Body of pancreas (tissue), 4 donors: Measurements from ENCODE around the gene FAM169A. TPM values are rescaled to one million over a fixed set of nuclear protein-coding genes. Genes with fewer than 3 reads are reported as not detected.

ENCODE experiments used
- ATAC-seq: fragments of 150-250 bp; one replicate; pipeline ENCODE4 v1.9.1; 2016
- DNase-seq, 4 donors: peaks; one replicate each; pipeline ENCODE4 v3.0.0-alpha.2; 2019
- H3K27ac ChIP-seq, 4 donors: fragments of 200-600 bp; sonication (generic); 1 replicate in 3 of 4; 2 replicates in 1 of 4; pipeline versions ENCODE4 v1.5.1 to v1.6.1; 2016 to 2019; ENCODE audit warnings: mild to moderate bottlenecking in 1 of 4, mixed read lengths in 1 of 4, moderate library complexity in 1 of 4
- H3K27me3 ChIP-seq, 2 donors: fragments of 200-600 bp; sonication (generic); one replicate each; pipeline ENCODE4 v1.6.0; 2016; ENCODE audit warnings: mild to moderate bottlenecking in 1 of 2
- H3K36me3 ChIP-seq, 2 donors: fragments of 200-600 bp; sonication (generic); replicated peaks in 1 of 2; 2 replicates each; pipeline ENCODE4 v1.5.1; 2016; ENCODE audit warnings: low read depth in 2 of 2; ENCODE audit not compliant: insufficient read depth in 1 of 2
- H3K4me1 ChIP-seq: fragments of 200-600 bp; sonication (generic); one replicate; pipeline ENCODE4 v1.6.0; 2016
- H3K4me3 ChIP-seq, 2 donors: fragments of 200-600 bp; sonication (generic); 1 replicate in 1 of 2; 2 replicates in 1 of 2; pipeline ENCODE4 v1.5.1; 2016 to 2019
- H3K9me3 ChIP-seq, 3 donors: fragments of 200-600 bp; sonication (generic); 1 replicate in 2 of 3; 2 replicates in 1 of 3; pipeline ENCODE4 v1.5.1; 2016
- CTCF ChIP-seq, 7 experiments: fragments of 450-650 bp in 4 of 7; fragments of 200-600 bp in 3 of 7; sonication (generic) in 3 of 7; IDR thresholded peaks; one replicate each; pipeline ENCODE4 v1.5.1; 2016 to 2019; ENCODE audit warnings: antibody characterized with exemption in 7 of 7
- POLR2A ChIP-seq, 3 donors: fragments of 450-650 bp; IDR thresholded peaks; one replicate each; pipeline ENCODE4 v1.6.1; 2016; ENCODE audit warnings: antibody characterized with exemption in 3 of 3, mild to moderate bottlenecking in 2 of 3
- WGBS, 2 donors: methylation state at CpG; one replicate each; pipeline ENCODE4 v1.1.5; 2017; 5-methylcytosine and 5-hydroxymethylcytosine counted together
- intact Hi-C: fragments of 100-400 bp; cut with DNase I; formaldehyde crosslinking; loops from one replicate; pipeline ENCODE4 v1.15.1; 2023
- total RNA-seq, 2 donors: library from RNA; depleted of rRNA; stranded (reverse); fragments of >200 nt; gene quantifications; one replicate each; pipeline ENCODE4 v1.1.0, GENCODE V29; 2016

Gene FAM169A
- total RNA-seq, 2 donors from 2014 or later, result 2.0 to 2.9 TPM

- ATAC-seq, result peak; percentile 98
- DNase-seq, result peak; percentile 59 to 75 (median 65)
- 24 to 25% methylated on average over 4 of the region's 4 CpGs for WGBS, 2 donors
- no peaks in the 10 kb centered on the region for H3K9me3 ChIP-seq
- no peak overlapping the region for H3K4me3 ChIP-seq
- H3K36me3 ChIP-seq, result no peaks in the 10 kb centered on the region
- TF ChIP-seq POLR2A (IDR thresholded peaks at IDR 0.05) (no peak), CTCF (IDR thresholded peaks at IDR 0.05) (peak; percentile 26 to 65 (median 54))
- H3K27me3 ChIP-seq, result no peaks in the 10 kb centered on the region
- H3K4me1 ChIP-seq, result no peaks in the 10 kb centered on the region
- intact Hi-C loops, result no loop called here
- no peak overlapping the region for H3K27ac ChIP-seq
Observed at GRCh38 chr5:74903165-74903787, 37.1 kb upstream of the FAM169A start.

- Histone ChIP-seq H3K27ac (no peak overlapping the region), H3K4me3 (no peak overlapping the region), H3K9me3 (no peaks in the 10 kb centered on the region), H3K36me3 (no peaks in the 10 kb centered on the region), H3K27me3 (no peaks in the 10 kb centered on the region), H3K4me1 (no peaks in the 10 kb centered on the region)
- WGBS, 2 donors, result 61 to 63% methylated on average over 1 of the region's 1 CpG
- ATAC-seq (no peak), DNase-seq (no peak)
- intact Hi-C loops, result no loop called here
- TF ChIP-seq CTCF (IDR thresholded peaks at IDR 0.05) (no peak), POLR2A (IDR thresholded peaks at IDR 0.05) (no peak)
Observed at GRCh38 chr5:74897049-74897448, 30.9 kb upstream of the FAM169A start.

- peak overlapping the region; percentile 4 to 47 (median 34) for H3K27ac ChIP-seq
- no peaks in the 10 kb centered on the region for H3K36me3 ChIP-seq
- 47% methylated on average over 5 of the region's 5 CpGs for WGBS, 2 donors
- no peak overlapping the region for H3K4me3 ChIP-seq
- no peaks in the 10 kb centered on the region for H3K27me3 ChIP-seq
- no peaks in the 10 kb centered on the region for H3K4me1 ChIP-seq
- peak; percentile 84 to 94 (median 92) for DNase-seq
- ATAC-seq, result peak; percentile 95
- TF ChIP-seq CTCF (IDR thresholded peaks at IDR 0.05) (peak in 1 of 7 experiments; percentile 6), POLR2A (IDR thresholded peaks at IDR 0.05) (no peak)
- H3K9me3 ChIP-seq, result no peaks in the 10 kb centered on the region
- intact Hi-C loops, result no loop called here
Observed at GRCh38 chr5:74895906-74896305, 29.7 kb upstream of the FAM169A start.

- Histone ChIP-seq H3K27ac (no peak overlapping the region), H3K27me3 (no peaks in the 10 kb centered on the region), H3K36me3 (no peaks in the 10 kb centered on the region), H3K9me3 (no peaks in the 10 kb centered on the region), H3K4me1 (no peaks in the 10 kb centered on the region), H3K4me3 (no peak overlapping the region)
- no peak for DNase-seq
- TF ChIP-seq POLR2A (IDR thresholded peaks at IDR 0.05), result no peak
- TF ChIP-seq CTCF (IDR thresholded peaks at IDR 0.05), result no peak
- intact Hi-C loops, result no loop called here
- WGBS, 2 donors, result 76 to 86% methylated on average over 2 of the region's 2 CpGs
- ATAC-seq, result no peak
Observed at GRCh38 chr5:74894351-74894750, 28.2 kb upstream of the FAM169A start.

- 51 to 66% methylated on average over 2 of the region's 2 CpGs for WGBS, 2 donors
- Histone ChIP-seq H3K36me3 (no peaks in the 10 kb centered on the region), H3K4me3 (no peak overlapping the region), H3K27me3 (no peaks in the 10 kb centered on the region), H3K4me1 (no peaks in the 10 kb centered on the region), H3K9me3 (no peaks in the 10 kb centered on the region), H3K27ac (no peak overlapping the region)
- intact Hi-C loops, result no loop called here
- ATAC-seq (no peak), DNase-seq (no peak)
- TF ChIP-seq CTCF (IDR thresholded peaks at IDR 0.05) (no peak), POLR2A (IDR thresholded peaks at IDR 0.05) (no peak)
Observed at GRCh38 chr5:74892921-74893320, 26.7 kb upstream of the FAM169A start.
